Vagina (tissue), 2 donors: ENCODE measurements around the gene FCGR3B. TPM values are rescaled to one million over a fixed set of nuclear protein-coding genes. Genes with fewer than 3 reads are reported as not detected.
A peak's percentile ranks its signal among the peaks of the same experiment; 100 is the strongest.
"Not testable (repeated sequence)": the region's sequence is repeated elsewhere in the genome, so short reads cannot be mapped to it uniquely, and the experiment has no call there.

Experiments used
- DNase-seq, 2 donors: peaks; one replicate each; pipeline ENCODE4 v3.0.0-alpha.2; 2017; ENCODE audit errors: extremely low spot score in 2 of 2
- H3K27ac ChIP-seq: fragments of 200-600 bp; sonication (generic); one replicate; pipeline ENCODE4 v1.5.1; 2019
- H3K27me3 ChIP-seq: fragments of 200-600 bp; sonication (generic); one replicate; pipeline ENCODE4 v1.5.1; 2019
- H3K36me3 ChIP-seq, 2 donors: fragments of 200-600 bp; sonication (generic); one replicate each; pipeline ENCODE4 v1.5.1; 2017 to 2019
- H3K4me1 ChIP-seq: fragments of 200-600 bp; sonication (generic); one replicate; pipeline ENCODE4 v1.5.1; 2019
- H3K4me3 ChIP-seq, 2 donors: fragments of 200-600 bp; sonication (generic); 1 replicate in 1 of 2; 2 replicates in 1 of 2; pipeline ENCODE4 v1.5.1; 2016 to 2019
- H3K9me3 ChIP-seq: fragments of 200-600 bp; sonication (generic); one replicate; pipeline ENCODE4 v1.5.1; 2019
- intact Hi-C: fragments of 100-400 bp; cut with DNase I; formaldehyde crosslinking; loops from one replicate; pipeline ENCODE4 v1.15.1; 2023
- total RNA-seq: library from RNA; depleted of rRNA; stranded (reverse); fragments of >200 nt; gene quantifications from one replicate; pipeline ENCODE4 v1.2.3, GENCODE V29; 2016

Gene FCGR3B
- total RNA-seq, 1 donor from 2014 or later, result 2.5 TPM

- H3K4me3 ChIP-seq, H3K27ac ChIP-seq, H3K27me3 ChIP-seq, H3K36me3 ChIP-seq, H3K9me3 ChIP-seq, DNase-seq, H3K4me1 ChIP-seq, intact Hi-C loops: not testable (repeated sequence)
Observed at GRCh38 chr1:161638251-161638993, 7.4 kb upstream of the FCGR3B start.

GRCh38 chr1:161636976-161637375 is 6.0 kb upstream of the FCGR3B start:
- intact Hi-C loops, H3K27ac ChIP-seq, H3K36me3 ChIP-seq, H3K9me3 ChIP-seq, H3K4me3 ChIP-seq, H3K27me3 ChIP-seq, H3K4me1 ChIP-seq, DNase-seq: not testable (repeated sequence)

GRCh38 chr1:161636189-161636782 is 5.3 kb upstream of the FCGR3B start:
- H3K27me3 ChIP-seq, intact Hi-C loops, DNase-seq, H3K9me3 ChIP-seq, H3K4me1 ChIP-seq, H3K4me3 ChIP-seq, H3K27ac ChIP-seq, H3K36me3 ChIP-seq: not testable (repeated sequence)

- H3K4me1 ChIP-seq, H3K27me3 ChIP-seq, H3K27ac ChIP-seq, H3K4me3 ChIP-seq, H3K9me3 ChIP-seq, intact Hi-C loops, DNase-seq, H3K36me3 ChIP-seq: not testable (repeated sequence)
Observed at GRCh38 chr1:161634993-161635392, 4.0 kb upstream of the FCGR3B start.

- H3K9me3 ChIP-seq, H3K4me1 ChIP-seq, H3K27ac ChIP-seq, H3K4me3 ChIP-seq, H3K27me3 ChIP-seq, intact Hi-C loops, DNase-seq, H3K36me3 ChIP-seq: not testable (repeated sequence)
Observed at GRCh38 chr1:161630128-161630742, 741 bp downstream of the FCGR3B start.

GRCh38 chr1:161626445-161627146 is 4.4 kb downstream of the FCGR3B start:
- DNase-seq, H3K4me1 ChIP-seq, intact Hi-C loops, H3K27ac ChIP-seq, H3K9me3 ChIP-seq, H3K27me3 ChIP-seq, H3K36me3 ChIP-seq, H3K4me3 ChIP-seq: not testable (repeated sequence)

GRCh38 chr1:161624605-161625004 is 6.4 kb downstream of the FCGR3B start:
- intact Hi-C loops, H3K27me3 ChIP-seq, H3K4me3 ChIP-seq, H3K36me3 ChIP-seq, H3K9me3 ChIP-seq, H3K27ac ChIP-seq, H3K4me1 ChIP-seq, DNase-seq: not testable (repeated sequence)

- DNase-seq, H3K27me3 ChIP-seq, H3K4me1 ChIP-seq, H3K27ac ChIP-seq, H3K4me3 ChIP-seq, H3K9me3 ChIP-seq, intact Hi-C loops, H3K36me3 ChIP-seq: not testable (repeated sequence)
Observed at GRCh38 chr1:161623401-161624051, 7.5 kb downstream of the FCGR3B start.

- H3K27ac ChIP-seq, H3K36me3 ChIP-seq, H3K9me3 ChIP-seq, intact Hi-C loops, H3K27me3 ChIP-seq, H3K4me1 ChIP-seq, DNase-seq: not testable (repeated sequence)
- peak overlapping the region in 1 of 2 donors; percentile 40 for H3K4me3 ChIP-seq
Observed at GRCh38 chr1:161622054-161622453, 8.9 kb downstream of the FCGR3B start.
